HT-29 (cell line): Measurements from ENCODE around the gene CUL1. TPM values are rescaled to one million over a fixed set of nuclear protein-coding genes. Genes with fewer than 3 reads are reported as not detected.
A peak's percentile ranks its signal among the peaks of the same experiment; 100 is the strongest.

Experiments
- DNase-seq: peaks from one replicate; pipeline ENCODE4 v3.0.0-alpha.2; 2015; ENCODE audit warnings: low spot score
- total RNA-seq: library from RNA; depleted of rRNA; stranded (reverse); fragments of >200 nt; shearing (Covaris generic); gene quantifications from 2 replicates; pipeline ENCODE4 v1.2.3, GENCODE V29; 2014

The CUL1 gene
- total RNA-seq, 1 experiment from 2014 or later: 46.7 TPM

DNA sequence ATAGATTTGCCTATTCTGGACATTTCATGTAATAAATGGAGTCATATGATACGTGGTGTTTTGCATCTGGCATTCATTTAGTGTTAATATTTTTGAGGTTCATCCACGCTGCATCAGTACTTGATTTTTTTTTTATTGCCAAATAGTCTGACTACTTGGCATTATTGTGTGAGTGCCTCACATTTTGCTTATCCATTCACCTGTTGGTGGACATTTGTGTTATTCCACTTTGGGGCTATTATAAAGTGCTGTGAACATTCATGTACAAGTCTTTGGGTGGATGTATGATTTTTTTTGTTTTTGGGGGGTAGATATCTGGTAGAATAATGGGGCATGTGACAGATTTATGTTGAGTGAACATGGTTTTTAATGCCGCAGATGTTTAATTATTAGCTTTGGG lies 19.7 kb downstream of the CUL1 start:
- DNase-seq: no peak

DNA sequence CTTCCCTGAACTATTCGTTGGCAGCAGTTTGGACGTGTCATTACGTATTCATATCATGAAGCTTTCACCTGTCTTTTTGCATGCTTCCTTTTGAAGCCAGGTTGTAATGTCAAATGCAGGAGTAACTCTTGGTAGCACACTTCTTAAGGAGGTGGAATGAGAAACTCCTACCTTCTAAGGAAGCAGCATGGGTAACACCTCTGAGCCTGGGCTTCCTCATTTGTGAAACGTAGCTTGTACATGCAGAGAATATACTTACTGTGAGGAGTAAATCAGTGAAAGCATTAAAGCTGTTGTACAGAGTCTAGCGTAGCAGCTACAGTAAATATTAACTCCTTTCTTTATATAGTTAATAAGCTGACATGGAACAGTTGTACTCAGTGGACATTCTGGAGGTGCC lies 21.1 kb downstream of the CUL1 start:
- DNase-seq: no peak

DNA sequence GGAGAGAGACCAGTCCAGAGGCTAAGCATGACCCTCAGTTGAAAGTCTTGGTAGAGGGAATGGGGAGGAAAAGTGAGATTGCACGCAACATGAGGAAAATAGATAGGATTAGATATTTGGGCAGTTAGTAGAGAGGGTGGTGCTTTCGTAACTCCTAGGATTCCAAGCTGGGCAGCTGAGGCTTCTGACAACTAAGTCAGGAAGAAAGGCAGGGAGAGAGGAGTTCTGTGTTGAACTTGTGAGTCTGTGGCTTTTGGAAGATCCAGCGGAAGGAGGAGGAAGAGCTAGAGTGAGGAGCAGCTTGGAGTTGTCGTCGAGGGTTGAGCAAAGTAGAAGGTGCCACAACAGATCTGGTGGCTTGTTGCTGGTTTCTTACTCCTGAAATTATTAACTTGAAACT lies 21.8 kb downstream of the CUL1 start:
- no peak for DNase-seq

DNA sequence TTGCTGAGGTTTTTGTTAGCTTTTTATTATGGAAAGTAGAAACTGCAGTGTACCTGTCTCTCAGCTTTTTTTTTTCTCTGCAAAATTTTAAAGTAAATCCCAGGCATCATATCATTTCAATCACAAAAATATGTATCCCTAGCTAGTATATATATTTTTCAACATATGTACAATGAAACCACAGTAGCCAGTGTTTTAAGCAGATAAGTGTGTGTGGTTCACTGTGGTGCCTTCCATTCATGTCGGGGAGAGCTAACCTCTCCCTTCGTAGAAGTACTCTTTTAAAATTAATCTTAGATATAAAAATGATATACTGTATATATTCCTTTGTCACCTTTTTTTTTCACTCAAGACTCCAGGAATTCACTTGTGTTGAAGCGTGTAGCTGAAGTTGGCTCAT lies 22.7 kb downstream of the CUL1 start:
- DNase-seq: no peak

DNA sequence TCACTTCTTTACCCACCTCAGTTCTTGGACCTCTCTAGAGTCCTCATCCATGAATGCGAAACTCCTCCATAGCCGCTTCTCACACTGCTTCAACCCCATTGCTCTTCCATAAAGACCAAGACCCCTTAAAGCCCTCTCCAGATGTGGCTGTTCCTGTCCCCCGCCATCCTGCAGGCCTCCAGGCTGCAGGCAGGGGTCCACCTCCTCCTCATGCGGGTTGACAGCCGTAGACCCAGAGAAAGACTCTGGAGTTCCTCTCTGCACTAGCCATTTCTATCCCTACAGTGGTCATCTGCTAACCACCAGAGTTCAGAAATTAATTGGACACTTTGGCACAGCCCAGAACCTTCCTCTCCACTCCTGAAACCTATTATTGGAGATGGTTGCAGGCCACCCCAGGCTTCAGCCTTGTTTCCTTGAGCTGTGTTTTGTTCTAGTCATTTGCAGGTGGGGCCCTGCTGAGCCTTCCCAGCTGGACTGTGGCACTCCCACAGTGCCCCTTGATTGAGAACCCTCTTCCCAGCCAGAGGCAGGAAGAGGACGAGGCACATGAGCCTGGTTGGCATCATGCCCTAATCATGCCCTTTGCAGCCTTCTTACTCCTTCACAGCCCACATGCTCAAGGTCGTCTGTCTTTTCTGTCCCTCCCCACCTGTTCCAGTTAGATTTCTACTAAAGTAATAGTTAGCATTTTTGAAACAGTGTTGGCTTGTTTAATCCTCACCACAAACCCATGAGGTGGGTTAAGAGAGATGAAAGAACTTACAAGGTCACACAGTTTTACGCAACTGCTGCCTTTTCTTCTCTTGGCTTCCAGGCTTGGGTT lies 23.9 kb downstream of the CUL1 start:
- no peak for DNase-seq

DNA sequence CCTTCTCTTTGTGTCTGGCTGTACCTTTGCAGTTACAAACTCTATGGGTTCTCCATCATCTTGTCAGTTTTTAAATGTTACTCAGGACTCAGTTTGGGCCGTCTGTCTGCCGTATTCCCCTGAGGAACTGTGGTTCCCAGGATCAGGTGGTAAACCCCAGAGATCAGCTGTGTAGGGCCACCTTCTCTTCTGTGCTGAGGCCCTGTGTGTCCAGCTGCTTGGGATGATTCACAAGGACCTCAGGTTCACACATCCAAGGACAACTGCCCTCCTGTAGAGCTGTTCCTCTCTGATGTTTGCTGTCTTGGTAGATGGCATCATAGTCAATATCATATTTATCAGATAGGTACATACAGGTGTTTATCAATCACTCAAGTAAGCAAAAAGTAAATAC lies 24.5 kb downstream of the CUL1 start:
- no peak for DNase-seq

DNA sequence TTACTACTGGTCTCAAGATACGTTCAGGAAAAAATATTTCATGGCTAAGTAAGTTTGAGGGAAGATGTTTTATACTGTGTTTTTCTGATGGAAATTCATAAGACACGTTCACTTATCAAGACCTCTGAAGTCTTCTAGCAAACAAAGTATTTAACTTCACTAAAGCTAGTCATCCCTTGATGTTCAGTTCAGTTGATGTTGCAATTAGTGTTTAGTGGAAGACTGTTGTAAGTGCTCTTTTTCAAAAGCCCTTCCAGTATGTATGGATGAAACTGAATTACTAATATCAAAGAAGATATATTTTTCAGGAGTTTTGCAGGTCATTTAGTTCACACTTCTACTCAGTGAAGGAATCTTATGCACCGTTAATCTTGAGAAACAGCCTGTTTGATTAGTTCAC lies 25.1 kb downstream of the CUL1 start:
- DNase-seq: no peak

DNA sequence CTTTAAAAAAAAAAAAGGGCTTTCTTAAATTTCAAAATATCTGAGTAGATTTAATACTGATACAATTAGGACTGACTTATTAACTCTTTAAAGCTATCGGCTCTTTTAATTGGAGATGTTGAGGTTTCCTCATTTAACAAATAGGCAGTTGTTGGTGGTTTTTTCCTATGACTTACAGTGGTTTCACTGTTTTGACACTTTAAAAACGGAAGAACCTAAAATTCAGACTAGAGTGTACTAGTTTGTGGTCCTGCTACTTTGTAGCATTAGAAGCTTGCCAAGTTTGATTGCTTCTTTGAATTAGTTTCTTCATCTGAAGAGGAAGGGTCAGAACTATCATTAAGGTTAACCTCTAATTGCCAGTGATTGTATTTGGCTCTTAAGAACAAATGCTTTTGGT lies 27.7 kb downstream of the CUL1 start:
- no peak for DNase-seq

DNA sequence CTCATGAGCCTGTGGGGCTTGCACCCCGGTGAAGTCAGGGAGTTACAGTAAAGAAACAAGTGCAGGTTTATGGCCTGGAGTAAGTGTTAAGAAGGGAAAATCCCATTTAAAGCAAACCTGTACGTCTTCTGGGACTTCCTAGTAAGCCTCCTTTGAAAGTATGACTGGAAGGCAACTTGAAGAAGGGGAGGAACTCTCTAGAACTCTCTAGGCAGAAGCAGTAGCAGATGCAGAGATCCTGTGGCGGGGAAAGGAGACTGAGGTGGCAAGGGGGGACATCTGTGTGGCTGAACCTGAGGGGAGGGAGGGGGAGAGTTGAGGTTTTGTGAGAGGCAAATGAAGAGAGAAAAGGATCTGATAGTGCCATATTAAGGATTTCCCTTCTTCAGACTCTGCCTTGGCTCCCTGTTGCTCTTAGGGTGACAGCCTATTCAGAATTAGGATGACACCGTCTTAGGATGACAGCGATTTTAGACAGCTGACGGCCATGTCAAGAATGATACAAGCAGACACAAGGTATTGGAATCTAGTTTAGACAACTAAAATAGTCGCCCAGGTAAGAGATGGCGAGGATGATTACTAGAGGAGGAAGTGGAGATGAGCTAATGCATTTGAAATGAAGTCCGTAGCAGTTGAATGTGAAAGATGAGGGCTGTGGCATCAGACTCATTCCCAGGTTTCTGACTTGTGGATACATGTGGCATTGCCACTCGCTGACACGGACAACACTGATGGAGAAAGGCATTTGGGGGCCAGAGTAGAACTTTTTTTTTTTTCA lies 29.0 kb downstream of the CUL1 start:
- DNase-seq: no peak

DNA sequence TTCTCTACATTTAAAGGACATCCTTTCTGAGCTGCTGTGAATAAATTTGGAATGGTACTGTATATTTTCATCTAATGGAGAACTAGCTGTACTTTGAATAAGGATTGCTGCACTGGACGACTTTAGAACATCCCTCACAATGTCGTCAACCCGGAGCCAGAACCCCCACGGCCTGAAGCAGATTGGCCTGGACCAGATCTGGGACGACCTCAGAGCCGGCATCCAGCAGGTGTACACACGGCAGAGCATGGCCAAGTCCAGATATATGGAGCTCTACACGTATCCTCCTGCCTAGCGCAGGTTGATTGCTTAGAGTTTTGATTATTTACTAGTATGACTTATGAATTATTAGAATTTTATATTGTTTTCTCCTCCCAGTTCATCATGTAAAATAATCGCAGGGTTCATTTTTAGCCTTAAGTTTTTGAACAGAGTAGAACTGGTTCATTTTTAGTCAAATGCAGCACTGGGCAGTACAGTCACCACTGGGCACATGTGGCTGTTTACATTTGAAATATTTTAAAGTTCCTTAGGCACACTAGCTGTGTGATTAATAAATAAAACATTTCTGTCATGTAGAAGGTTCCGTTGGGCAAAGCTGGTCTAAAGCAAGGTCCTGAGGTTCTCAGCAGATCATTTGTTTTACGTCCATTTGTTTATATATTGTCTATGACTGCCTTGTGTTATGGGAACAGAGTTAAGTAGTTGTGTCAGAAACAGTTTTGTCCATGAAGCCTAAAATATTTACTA lies 31.5 kb downstream of the CUL1 start:
- DNase-seq: no peak

DNA sequence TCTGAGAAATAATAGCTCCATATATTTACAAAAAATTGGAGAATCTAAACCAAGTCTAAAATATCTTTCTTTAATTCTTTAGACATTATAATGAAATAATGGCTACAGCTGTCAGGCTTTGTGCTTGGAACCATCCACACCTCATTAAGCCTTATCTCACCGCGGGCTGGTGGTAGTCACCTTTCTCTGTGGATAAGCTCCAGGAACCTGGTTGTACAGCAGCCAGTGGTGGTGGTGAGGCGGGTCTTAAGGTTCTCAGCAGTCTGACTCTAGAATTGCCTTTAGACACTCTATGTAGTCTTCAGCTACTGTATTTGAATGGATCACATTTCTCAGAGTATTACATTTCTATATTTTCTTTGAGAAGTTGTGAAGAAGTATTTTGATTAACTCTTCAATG lies 34.2 kb downstream of the CUL1 start:
- DNase-seq: no peak

DNA sequence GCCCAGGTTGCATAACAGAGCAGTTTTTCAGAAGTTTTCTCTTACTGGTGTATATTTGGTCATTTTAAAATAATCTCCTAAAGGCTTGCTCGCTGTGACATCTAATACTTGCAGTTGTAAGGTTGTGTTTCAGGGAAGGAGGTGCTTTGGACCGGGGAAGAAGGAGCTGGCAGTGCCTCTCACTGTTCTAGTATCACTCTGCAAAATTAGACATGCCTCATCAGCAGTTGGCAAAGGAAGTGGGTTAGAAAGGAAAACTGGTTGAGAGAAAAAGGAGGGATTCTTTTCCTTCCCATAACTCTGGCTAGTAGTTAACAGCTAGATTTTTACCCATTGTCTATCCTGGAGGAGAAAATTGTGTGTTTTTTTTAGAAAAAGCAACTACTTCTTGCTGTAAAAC lies 34.8 kb downstream of the CUL1 start:
- DNase-seq: no peak

DNA sequence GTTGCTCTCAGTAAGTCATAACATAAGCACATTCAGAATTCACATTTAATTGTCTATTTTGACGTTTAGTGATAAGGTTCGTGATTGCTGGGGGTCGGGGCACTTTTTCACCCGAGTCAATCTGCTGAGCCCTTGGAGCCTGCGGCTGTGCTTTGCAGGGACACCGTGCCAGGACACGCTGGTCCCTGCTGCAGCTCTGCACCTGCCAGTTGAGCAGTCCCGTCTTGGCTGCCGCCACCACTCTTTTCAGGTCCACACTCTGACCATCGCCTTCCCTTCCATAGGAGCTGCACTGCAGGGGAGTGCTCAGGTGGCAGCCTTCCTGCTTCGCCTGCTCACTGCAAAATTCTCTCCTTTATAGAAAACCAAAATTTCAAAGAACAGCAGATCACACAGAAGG lies 36.4 kb downstream of the CUL1 start:
- DNase-seq: no peak

DNA sequence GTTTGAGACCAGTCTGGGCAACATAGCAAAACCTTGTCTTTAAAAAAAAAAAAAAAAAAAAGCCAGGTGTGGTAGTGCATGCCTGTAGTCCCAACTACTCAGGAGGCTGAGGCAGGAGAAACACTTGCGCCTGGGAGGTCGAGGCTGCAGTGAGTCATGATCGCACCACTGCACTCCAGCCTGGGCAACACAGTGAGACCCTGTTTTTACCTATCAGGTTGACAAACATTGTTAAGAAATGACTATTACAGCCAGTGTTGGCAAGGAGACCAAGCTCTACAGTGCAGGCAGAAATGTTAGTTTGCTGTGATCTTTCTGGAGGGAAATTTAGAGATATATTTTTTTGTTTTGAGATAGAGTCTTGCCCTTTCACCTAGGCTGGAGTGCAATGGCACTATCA lies 37.3 kb downstream of the CUL1 start:
- DNase-seq: no peak

DNA sequence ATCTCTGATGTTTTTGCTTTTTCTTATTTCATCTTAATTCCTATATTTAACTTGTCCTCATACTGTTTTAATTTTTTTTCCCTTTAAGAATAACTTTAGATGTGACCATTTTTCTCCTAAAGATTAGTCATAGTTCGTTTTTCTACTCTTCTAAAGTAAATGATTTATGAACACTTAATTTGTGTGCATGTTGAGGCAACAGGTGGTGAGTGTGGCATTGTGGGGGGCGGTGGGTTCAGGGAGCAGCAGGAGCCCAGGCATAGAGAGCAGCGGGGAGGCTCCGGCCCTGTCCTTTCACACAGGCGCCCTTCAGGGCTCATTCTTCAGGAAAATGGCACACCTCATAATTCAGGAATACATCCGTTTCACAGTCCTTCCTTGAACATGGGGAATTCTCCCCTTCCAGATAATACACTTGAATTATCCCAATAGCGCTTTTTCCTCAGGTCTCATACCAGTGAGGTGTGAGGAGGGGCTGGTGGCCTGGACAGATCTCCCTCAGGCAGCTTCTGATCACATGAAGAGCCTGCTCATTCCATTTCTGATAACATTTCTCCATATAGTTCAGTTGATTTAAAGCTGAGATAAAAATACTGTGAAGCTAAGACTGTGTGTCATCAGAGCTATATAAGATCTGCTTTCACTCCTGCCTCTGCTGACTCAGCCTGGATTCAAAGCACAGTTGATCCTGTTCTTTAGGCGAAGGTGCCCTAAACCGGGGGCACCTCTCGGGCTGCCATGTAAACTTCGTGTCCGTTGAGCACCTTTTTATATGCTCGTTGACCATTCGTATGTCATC lies 40.2 kb downstream of the CUL1 start:
- DNase-seq: no peak

DNA sequence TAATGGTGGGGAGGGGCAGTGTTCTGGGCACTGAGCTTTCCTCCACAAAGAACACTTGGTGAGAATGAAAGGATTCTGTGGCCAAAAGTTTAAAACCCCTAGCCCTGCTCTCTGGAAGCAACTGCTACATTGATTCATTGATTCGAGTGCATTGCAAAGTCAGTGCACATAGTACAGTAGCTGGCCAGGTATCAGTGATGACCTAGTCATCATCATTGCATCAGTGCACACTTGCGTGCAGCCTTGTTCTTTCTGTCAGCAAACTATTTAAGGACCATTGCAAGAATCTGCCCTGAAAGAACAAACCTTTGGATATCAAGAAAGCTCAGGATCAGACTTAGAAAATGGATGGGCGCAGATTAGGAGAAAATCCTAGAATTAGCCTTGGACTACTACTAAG lies 47.4 kb downstream of the CUL1 start:
- DNase-seq: no peak

DNA sequence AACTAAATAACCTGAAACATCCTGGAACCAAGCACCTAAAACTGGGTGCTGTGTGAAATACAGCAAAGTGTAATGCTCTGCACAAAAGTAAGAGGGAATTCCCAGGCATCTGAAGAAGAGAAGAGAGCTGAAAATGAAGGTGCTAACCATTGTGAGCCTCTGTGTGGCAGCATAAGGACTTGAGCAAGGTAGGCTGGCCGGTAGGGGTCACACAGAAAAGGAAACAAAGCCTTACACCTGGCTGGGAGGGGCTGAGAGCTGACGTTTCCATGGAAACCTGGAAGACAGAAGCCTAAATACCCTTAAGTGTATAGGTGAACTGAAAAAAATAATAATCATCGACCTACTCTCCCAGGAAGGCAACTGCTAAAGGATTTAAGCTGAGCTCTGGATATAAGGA lies 48.6 kb downstream of the CUL1 start:
- DNase-seq: peak; percentile 18

DNA sequence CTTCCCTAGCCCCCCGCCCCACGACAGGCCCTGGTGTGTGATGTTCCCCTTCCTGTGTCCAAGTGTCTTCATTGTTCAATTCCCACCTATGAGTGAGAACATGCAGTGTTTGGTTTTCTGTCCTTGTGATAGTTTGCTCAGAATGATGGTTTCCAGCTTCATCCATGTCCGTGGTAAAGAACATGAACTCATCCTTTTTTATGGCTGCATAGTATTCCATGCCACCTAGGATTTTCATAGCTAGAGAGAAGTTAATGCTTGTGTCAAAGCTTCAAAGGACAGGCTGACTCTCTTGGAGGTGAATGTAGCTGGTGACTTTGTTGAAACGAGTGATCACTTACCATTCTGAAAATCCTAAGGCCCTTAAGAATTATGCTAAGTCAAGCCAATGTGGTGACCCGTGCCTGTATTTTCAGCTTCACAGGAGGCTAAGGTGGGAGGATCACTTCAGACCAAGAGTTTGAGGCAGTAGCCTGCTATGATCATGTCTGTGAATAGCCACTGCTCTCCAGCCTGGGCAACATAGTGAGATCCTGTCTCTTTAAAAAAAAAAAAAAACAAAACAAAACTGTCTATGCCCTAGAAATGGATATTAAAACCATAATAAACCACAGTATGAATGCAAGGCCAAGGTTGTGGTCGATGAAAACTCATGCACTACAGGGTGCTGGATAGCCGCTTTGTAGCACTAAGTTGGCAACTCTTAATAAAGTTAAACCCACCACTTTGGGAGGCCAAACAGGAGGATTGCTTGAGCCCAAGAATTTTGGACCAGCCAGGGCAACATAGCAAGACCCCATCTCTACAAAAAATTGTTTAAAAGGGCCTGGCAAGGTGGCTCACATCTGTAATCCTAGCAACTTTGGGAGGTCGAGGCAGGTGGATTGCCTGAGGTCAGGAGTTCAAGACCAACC lies 52.0 kb downstream of the CUL1 start:
- DNase-seq: no peak

DNA sequence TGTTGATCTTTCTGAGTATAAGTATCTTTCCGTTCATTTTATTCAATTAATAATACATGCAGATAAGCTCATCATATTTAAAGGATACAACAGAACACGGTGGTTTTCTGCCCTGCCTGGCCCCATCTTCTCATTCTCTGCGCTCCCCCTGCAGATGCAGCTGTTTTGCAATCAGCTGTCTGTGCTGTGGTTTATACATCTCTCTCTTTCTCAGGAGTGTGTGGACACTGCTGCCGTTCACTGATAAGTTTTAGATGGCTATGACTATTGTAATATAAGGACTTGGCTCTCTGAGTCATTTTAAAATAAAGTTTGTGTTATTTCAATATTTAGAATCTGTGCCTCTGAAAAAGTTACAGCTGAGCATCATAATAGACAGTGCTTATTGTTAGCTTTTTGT lies 54.5 kb downstream of the CUL1 start:
- no peak for DNase-seq

DNA sequence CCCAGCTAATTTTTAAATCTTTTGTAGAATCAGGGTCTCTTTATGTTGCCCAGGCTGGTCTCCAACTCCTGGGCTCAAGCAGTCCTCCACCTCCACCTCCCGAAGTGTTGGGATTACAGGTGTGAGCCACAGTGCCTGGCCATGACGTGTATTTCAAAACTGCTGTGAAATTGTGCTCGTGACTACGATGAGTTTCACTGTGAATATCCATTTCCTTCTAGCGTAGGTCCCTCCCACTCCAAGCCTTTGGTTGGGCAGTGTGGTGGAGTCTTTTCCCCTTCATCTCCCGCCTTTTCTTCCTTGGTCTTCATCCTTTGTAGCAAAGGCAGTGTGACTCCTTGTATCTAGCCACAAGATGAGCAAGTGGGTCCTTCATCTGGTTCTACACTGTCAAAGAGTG lies 56.2 kb downstream of the CUL1 start:
- DNase-seq: no peak
